ENCODE data around the gene VEGFC.

Gene VEGFC

GRCh38 chr4:176761872-176762271, 30.9 kb downstream of the VEGFC start:
- DNase-seq (ENCODE audit: low spot score), result no peak

GRCh38 chr4:176760471-176760870, 32.3 kb downstream of the VEGFC start:
- no peak for DNase-seq (ENCODE audit: low spot score)

- no peak for DNase-seq (ENCODE audit: low spot score)
These were observed 34.0 kb downstream of the VEGFC start for GRCh38 chr4:176758731-176759130.

GRCh38 chr4:176758323-176758722, 34.4 kb downstream of the VEGFC start:
- DNase-seq (ENCODE audit: low spot score), result no peak

- DNase-seq (ENCODE audit: low spot score), result no peak
These were observed 37.1 kb downstream of the VEGFC start for GRCh38 chr4:176755613-176756012.

- no peak for DNase-seq (ENCODE audit: low spot score)
These were observed 37.7 kb downstream of the VEGFC start for GRCh38 chr4:176755001-176755400.

GRCh38 chr4:176753049-176753448, 39.7 kb downstream of the VEGFC start:
- no peak for DNase-seq (ENCODE audit: low spot score)

- DNase-seq (ENCODE audit: low spot score), result no peak
These were observed 40.5 kb downstream of the VEGFC start for GRCh38 chr4:176752191-176752749.

- no peak for DNase-seq (ENCODE audit: low spot score)
These were observed 41.7 kb downstream of the VEGFC start for GRCh38 chr4:176751061-176751460.

- no peak for DNase-seq (ENCODE audit: low spot score)
These were observed 45.9 kb downstream of the VEGFC start for GRCh38 chr4:176746846-176747245.

- no peak for DNase-seq (ENCODE audit: low spot score)
These were observed 46.8 kb downstream of the VEGFC start for GRCh38 chr4:176745902-176746301.

GRCh38 chr4:176744091-176744490, 48.6 kb downstream of the VEGFC start:
- DNase-seq (ENCODE audit: low spot score), result no peak

- DNase-seq (ENCODE audit: low spot score), result no peak
These were observed 50.5 kb downstream of the VEGFC start for GRCh38 chr4:176742211-176742610.

GRCh38 chr4:176741253-176741652, 51.5 kb downstream of the VEGFC start:
- no peak for DNase-seq (ENCODE audit: low spot score)

GRCh38 chr4:176735300-176735699, 57.4 kb downstream of the VEGFC start:
- no peak for DNase-seq (ENCODE audit: low spot score)

GRCh38 chr4:176734461-176734860, 58.3 kb downstream of the VEGFC start:
- DNase-seq (ENCODE audit: low spot score), result no peak

GRCh38 chr4:176729489-176729888, 63.2 kb downstream of the VEGFC start:
- no peak for DNase-seq (ENCODE audit: low spot score)

- no peak for DNase-seq (ENCODE audit: low spot score)
These were observed 65.9 kb downstream of the VEGFC start for GRCh38 chr4:176726803-176727202.

- no peak for DNase-seq (ENCODE audit: low spot score)
These were observed 71.3 kb downstream of the VEGFC start for GRCh38 chr4:176721459-176721858.

GRCh38 chr4:176718881-176719280, 73.8 kb downstream of the VEGFC start:
- DNase-seq (ENCODE audit: low spot score), result no peak

GRCh38 chr4:176717237-176717636, 75.5 kb downstream of the VEGFC start:
- DNase-seq (ENCODE audit: low spot score), result no peak

- no peak for DNase-seq (ENCODE audit: low spot score)
These were observed 83.3 kb downstream of the VEGFC start for GRCh38 chr4:176709417-176709816.

- no peak for DNase-seq (ENCODE audit: low spot score)
These were observed 83.9 kb downstream of the VEGFC start for GRCh38 chr4:176708771-176709311.

- DNase-seq (ENCODE audit: low spot score), result no peak
These were observed 102.0 kb downstream of the VEGFC start for GRCh38 chr4:176690716-176691115.

Measured in left forelimb (tissue), 1 donor.